Gastroesophageal sphincter (tissue), 3 donors: ENCODE measurements around the gene GHRH.

Source experiments
- CTCF ChIP-seq, 4 experiments: fragments of 200-600 bp in 2 of 4; fragments of 450-650 bp in 2 of 4; sonication (generic) in 1 of 4; IDR thresholded peaks; one replicate each; pipeline ENCODE4 v1.5.1; 2017 to 2019; ENCODE audit warnings: antibody characterized with exemption in 4 of 4, mild to moderate bottlenecking in 2 of 4, moderate library complexity in 2 of 4
- EP300 ChIP-seq: sonication (generic); formaldehyde crosslinking; IDR thresholded peaks from one replicate; pipeline ENCODE4 v1.6.1; 2017; ENCODE audit warnings: antibody characterized with exemption, mild to moderate bottlenecking

GRCh38 chr20:37309290-37309689 lies 47.7 kb upstream of the GHRH start:
- TF ChIP-seq EP300 (no peak), CTCF (IDR thresholded peaks at IDR 0.05) (no peak)
